Measurements from ENCODE around the gene KYAT1. TPM values are rescaled to one million over a fixed set of nuclear protein-coding genes. Genes with fewer than 3 reads are reported as not detected.
A peak's percentile ranks its signal among the peaks of the same experiment; 100 is the strongest.

KYAT1 gene
- total and polyA plus RNA-seq, 2 of the 13 experiments (the other 11 are each of a cell fraction or from before 2014, with no cell fraction given), result 9.2 to 46.5 TPM

DNA sequence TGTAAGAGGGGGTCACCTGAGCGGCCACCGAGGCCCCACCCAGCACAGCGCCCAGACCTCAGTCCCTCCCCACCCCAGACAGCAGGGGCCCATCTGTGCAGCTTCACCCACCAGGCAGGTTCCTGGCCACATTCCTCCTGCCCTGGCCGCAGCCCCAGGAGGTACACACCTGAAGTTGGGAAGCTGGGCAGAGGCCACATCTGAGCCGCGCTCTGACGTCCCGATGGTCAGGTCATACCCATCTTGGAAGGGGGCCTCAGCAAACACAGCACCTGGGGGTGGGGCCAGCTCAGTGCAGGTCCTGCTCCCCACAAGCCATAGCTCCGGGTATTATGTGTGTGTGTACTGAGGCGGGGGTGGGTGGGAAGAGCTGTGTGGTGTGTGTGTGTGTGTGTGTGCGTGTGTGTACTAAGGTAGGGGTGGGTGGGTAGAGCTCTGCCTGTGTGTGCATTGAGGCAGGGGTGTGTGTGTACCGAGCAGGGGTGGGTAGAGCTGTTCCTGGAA, 57.8 kb downstream of the KYAT1 start (continued):
- TF ChIP-seq, protein P1, sequence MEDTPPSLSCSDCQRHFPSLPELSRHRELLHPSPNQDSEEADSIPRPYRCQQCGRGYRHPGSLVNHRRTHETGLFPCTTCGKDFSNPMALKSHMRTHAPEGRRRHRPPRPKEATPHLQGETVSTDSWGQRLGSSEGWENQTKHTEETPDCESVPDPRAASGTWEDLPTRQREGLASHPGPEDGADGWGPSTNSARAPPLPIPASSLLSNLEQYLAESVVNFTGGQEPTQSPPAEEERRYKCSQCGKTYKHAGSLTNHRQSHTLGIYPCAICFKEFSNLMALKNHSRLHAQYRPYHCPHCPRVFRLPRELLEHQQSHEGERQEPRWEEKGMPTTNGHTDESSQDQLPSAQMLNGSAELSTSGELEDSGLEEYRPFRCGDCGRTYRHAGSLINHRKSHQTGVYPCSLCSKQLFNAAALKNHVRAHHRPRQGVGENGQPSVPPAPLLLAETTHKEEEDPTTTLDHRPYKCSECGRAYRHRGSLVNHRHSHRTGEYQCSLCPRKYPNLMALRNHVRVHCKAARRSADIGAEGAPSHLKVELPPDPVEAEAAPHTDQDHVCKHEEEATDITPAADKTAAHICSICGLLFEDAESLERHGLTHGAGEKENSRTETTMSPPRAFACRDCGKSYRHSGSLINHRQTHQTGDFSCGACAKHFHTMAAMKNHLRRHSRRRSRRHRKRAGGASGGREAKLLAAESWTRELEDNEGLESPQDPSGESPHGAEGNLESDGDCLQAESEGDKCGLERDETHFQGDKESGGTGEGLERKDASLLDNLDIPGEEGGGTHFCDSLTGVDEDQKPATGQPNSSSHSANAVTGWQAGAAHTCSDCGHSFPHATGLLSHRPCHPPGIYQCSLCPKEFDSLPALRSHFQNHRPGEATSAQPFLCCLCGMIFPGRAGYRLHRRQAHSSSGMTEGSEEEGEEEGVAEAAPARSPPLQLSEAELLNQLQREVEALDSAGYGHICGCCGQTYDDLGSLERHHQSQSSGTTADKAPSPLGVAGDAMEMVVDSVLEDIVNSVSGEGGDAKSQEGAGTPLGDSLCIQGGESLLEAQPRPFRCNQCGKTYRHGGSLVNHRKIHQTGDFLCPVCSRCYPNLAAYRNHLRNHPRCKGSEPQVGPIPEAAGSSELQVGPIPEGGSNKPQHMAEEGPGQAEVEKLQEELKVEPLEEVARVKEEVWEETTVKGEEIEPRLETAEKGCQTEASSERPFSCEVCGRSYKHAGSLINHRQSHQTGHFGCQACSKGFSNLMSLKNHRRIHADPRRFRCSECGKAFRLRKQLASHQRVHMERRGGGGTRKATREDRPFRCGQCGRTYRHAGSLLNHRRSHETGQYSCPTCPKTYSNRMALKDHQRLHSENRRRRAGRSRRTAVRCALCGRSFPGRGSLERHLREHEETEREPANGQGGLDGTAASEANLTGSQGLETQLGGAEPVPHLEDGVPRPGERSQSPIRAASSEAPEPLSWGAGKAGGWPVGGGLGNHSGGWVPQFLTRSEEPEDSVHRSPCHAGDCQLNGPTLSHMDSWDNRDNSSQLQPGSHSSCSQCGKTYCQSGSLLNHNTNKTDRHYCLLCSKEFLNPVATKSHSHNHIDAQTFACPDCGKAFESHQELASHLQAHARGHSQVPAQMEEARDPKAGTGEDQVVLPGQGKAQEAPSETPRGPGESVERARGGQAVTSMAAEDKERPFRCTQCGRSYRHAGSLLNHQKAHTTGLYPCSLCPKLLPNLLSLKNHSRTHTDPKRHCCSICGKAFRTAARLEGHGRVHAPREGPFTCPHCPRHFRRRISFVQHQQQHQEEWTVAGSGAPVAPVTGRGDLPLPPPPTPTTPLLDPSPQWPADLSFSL (CRISPR knock-in tag; IDR thresholded peaks at IDR 0.05), result 0 out of 2 replicates have a peak, but pooled peaks have one; percentile 21
- peak; percentile 97 for TF ChIP-seq ZSCAN25 (CRISPR knock-in tag; IDR thresholded peaks at IDR 0.05)
- TF ChIP-seq BCL6 (CRISPR knock-in tag; IDR thresholded peaks at IDR 0.05), result peak; percentile 40; the same call in 1 of the 2 replicates
- TF ChIP-seq, protein P2, sequence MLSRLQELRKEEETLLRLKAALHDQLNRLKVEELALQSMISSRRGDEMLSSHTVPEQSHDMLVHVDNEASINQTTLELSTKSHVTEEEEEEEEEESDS (CRISPR knock-in tag; IDR thresholded peaks at IDR 0.05; ENCODE audit: borderline replicate concordance), result no peak
- no peak for TF ChIP-seq SPEN (CRISPR knock-in tag; IDR thresholded peaks at IDR 0.05; ENCODE audit: low read depth)
- TF ChIP-seq RBFOX2 (IDR thresholded peaks at IDR 0.05; ENCODE audit: low read depth, low read length), result peak; percentile 35; the same call in 1 of the 2 replicates
- no peak for TF ChIP-seq ZNF547 (CRISPR knock-in tag; IDR thresholded peaks at IDR 0.05)
- TF ChIP-seq ZFP36L1 (CRISPR knock-in tag; IDR thresholded peaks at IDR 0.05), result no peak
- TF ChIP-seq, protein P3, sequence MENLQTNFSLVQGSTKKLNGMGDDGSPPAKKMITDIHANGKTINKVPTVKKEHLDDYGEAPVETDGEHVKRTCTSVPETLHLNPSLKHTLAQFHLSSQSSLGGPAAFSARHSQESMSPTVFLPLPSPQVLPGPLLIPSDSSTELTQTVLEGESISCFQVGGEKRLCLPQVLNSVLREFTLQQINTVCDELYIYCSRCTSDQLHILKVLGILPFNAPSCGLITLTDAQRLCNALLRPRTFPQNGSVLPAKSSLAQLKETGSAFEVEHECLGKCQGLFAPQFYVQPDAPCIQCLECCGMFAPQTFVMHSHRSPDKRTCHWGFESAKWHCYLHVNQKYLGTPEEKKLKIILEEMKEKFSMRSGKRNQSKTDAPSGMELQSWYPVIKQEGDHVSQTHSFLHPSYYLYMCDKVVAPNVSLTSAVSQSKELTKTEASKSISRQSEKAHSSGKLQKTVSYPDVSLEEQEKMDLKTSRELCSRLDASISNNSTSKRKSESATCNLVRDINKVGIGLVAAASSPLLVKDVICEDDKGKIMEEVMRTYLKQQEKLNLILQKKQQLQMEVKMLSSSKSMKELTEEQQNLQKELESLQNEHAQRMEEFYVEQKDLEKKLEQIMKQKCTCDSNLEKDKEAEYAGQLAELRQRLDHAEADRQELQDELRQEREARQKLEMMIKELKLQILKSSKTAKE (CRISPR knock-in tag; IDR thresholded peaks at IDR 0.05; ENCODE audit: borderline replicate concordance), result no peak
- no peak for TF ChIP-seq PHF5A (CRISPR knock-in tag; IDR thresholded peaks at IDR 0.05; ENCODE audit: low read depth, unreplicated experiment)
- no peak for TF ChIP-seq HMGA1 (CRISPR knock-in tag; conservative IDR thresholded peaks at IDR 0.05)
